B cell (primary cell): Measurements from ENCODE around the gene SCN4B. TPM values are rescaled to one million over a fixed set of nuclear protein-coding genes. Genes with fewer than 3 reads are reported as not detected.

Experiments
- ATAC-seq: fragments of 200-7000 bp; cut with Tn5 transposase; one replicate; pipeline ENCODE4 v1.10.0; 2021; ENCODE audit warnings: low read depth, mild to moderate bottlenecking, moderate number of reproducible peaks, moderate library complexity
- CTCF ChIA-PET: fragments of 350-600 bp; sonication (Branson Sonifier 250); formaldehyde crosslinking; loops from one replicate; lab custom pipeline; 2021; ENCODE audit warnings: antibody characterized with exemption, inconsistent platforms; lab: Charles Lee
- POLR2A ChIA-PET: fragments of 350-600 bp; sonication (Branson Sonifier 250); formaldehyde crosslinking; loops from one replicate; lab custom pipeline; 2021; ENCODE audit warnings: antibody characterized with exemption; lab: Charles Lee
- DNase-seq: peaks from one replicate; pipeline ENCODE4 v3.0.0; 2013
- H2AFZ ChIP-seq: 2 replicates; pipeline ENCODE4 v1.6.1; 2012; ENCODE audit warnings: mild to moderate bottlenecking, low read depth, low read length; ENCODE audit not compliant: insufficient read depth, poor library complexity, severe bottlenecking
- H3K27ac ChIP-seq, 2 donors: 1 replicate in 1 of 2; 2 replicates in 1 of 2; pipeline ENCODE4 v1.5.1; 2012 to 2013; ENCODE audit warnings: low read length in 2 of 2, mild to moderate bottlenecking in 2 of 2, moderate library complexity in 1 of 2
- H3K27me3 ChIP-seq, 4 experiments: fragments of 200-600 bp in 1 of 4; sonication (generic) in 1 of 4; replicated peaks in 1 of 4; 1 replicate in 2 of 4; 2 replicates in 2 of 4; pipeline versions ENCODE4 v1.6.1 to v1.7.0; 2013 to 2016; ENCODE audit warnings: low read length in 3 of 4, mild to moderate bottlenecking in 2 of 4, mixed read lengths in 1 of 4, moderate library complexity in 1 of 4; ENCODE audit not compliant: insufficient read depth in 4 of 4, control insufficient read depth in 3 of 4; ENCODE audit errors: control extremely low read depth in 1 of 4
- H3K36me3 ChIP-seq, 2 experiments: replicated peaks in 1 of 2; 1 replicate in 1 of 2; 2 replicates in 1 of 2; pipeline versions ENCODE4 v1.6.1 to v1.7.1; 2013; ENCODE audit warnings: low read length in 1 of 2; ENCODE audit not compliant: insufficient read depth in 2 of 2, control insufficient read depth in 1 of 2; ENCODE audit errors: control extremely low read depth in 1 of 2, extremely low read depth in 1 of 2
- H3K4me1 ChIP-seq, 2 donors: fragments of 200-600 bp in 1 of 2; sonication (generic) in 1 of 2; 1 replicate in 1 of 2; 2 replicates in 1 of 2; pipeline versions ENCODE4 v1.5.1 to v1.6.1; 2013 to 2017; ENCODE audit warnings: low read length in 2 of 2; ENCODE audit not compliant: control insufficient read depth in 2 of 2, insufficient read depth in 2 of 2
- H3K4me2 ChIP-seq: replicated peaks from 2 replicates; pipeline ENCODE3; 2012; ENCODE audit warnings: mild to moderate bottlenecking, low read depth, low read length; ENCODE audit not compliant: poor library complexity, severe bottlenecking
- H3K4me3 ChIP-seq, 5 experiments: fragments of 200-600 bp in 1 of 5; sonication (generic) in 1 of 5; 1 replicate in 3 of 5; 2 replicates in 2 of 5; pipeline versions ENCODE4 v1.5.1 to v1.7.0; 2011 to 2016; ENCODE audit warnings: low read length in 4 of 5, mild to moderate bottlenecking in 4 of 5, low read depth in 2 of 5, control low read depth in 1 of 5, moderate library complexity in 1 of 5; ENCODE audit not compliant: insufficient read depth in 1 of 5; ENCODE audit errors: control extremely low read depth in 1 of 5, extremely low read depth in 1 of 5
- H3K79me2 ChIP-seq: fragments of 200-600 bp; sonication (generic); one replicate; pipeline ENCODE4 v1.6.0; 2016; ENCODE audit warnings: low read length; ENCODE audit not compliant: control insufficient read depth, insufficient read depth
- H3K9ac ChIP-seq: fragments of 200-600 bp; sonication (generic); 2 replicates; pipeline ENCODE4 v1.6.1; 2017; ENCODE audit warnings: mild to moderate bottlenecking, low read length, moderate library complexity
- H3K9me3 ChIP-seq, 3 donors: one replicate each; pipeline versions ENCODE4 v1.6.1 to v1.7.1; 2013; ENCODE audit warnings: low read length in 2 of 3; ENCODE audit not compliant: control insufficient read depth in 2 of 3, insufficient read depth in 1 of 3; ENCODE audit errors: control extremely low read depth in 1 of 3
- H4K20me1 ChIP-seq: 2 replicates; pipeline ENCODE4 v1.6.0; 2012; ENCODE audit warnings: mild to moderate bottlenecking, low read length; ENCODE audit not compliant: insufficient read depth, control insufficient read depth, poor library complexity, severe bottlenecking
- H3K27ac Mint-ChIP-seq: one replicate; pipeline ENCODE4 v1.8.0; 2021; ENCODE audit warnings: mixed read lengths
- H3K27me3 Mint-ChIP-seq: one replicate; pipeline ENCODE4 v1.8.0; 2021; ENCODE audit warnings: mixed read lengths
- H3K4me1 Mint-ChIP-seq: one replicate; pipeline ENCODE4 v1.8.0; 2021; ENCODE audit warnings: mixed read lengths
- H3K4me3 Mint-ChIP-seq: one replicate; pipeline ENCODE4 v1.8.0; 2021; ENCODE audit warnings: mixed read lengths
- H3K9me3 Mint-ChIP-seq: one replicate; pipeline ENCODE4 v1.8.0; 2022; ENCODE audit warnings: mixed read lengths; ENCODE audit not compliant: insufficient read depth
- CTCF ChIP-seq: fragments of 200-600 bp; IDR thresholded peaks from one replicate; pipeline ENCODE4 v1.8.0; 2022; ENCODE audit warnings: antibody characterized with exemption, mild to moderate bottlenecking
- EZH2 ChIP-seq: IDR thresholded peaks from 2 replicates; pipeline ENCODE4 v1.6.1; 2012; ENCODE audit warnings: borderline replicate concordance, low read depth, mild to moderate bottlenecking, moderate library complexity, low read length; ENCODE audit not compliant: insufficient read depth, poor library complexity, severe bottlenecking
- WGBS: methylation state at CpG from one replicate; pipeline ENCODE4 v1.1.5; 2013; ENCODE audit warnings: missing lambda C conversion rate; ENCODE audit not compliant: insufficient coverage; 5-methylcytosine and 5-hydroxymethylcytosine counted together
- intact Hi-C: fragments of 100-400 bp; cut with micrococcal nuclease; formaldehyde crosslinking; loops from one replicate; pipeline ENCODE4 v1.10.0; 2022
- polyA plus RNA-seq: library from polyadenylated mRNA; depleted of rRNA; stranded (reverse); fragments of >200 nt; gene quantifications from 2 replicates; pipeline ENCODE4 v1.2.3, GENCODE V29; 2012
- total RNA-seq, 2 donors: library from RNA; stranded (reverse); fragments of 120-200 nt in 1 of 2; gene quantifications; 1 replicate in 1 of 2; 2 replicates in 1 of 2; pipeline versions ENCODE4 v1.2.3 to v1.2.4, GENCODE V29; 2013 to 2022

The SCN4B gene
- total and polyA plus RNA-seq, 2 donors (not counting 1 experiment from before 2014, with no cell fraction given) = not detected

- Histone ChIP-seq H3K79me2 (no peaks in the 10 kb centered on the region), H3K36me3 (no peaks in the 10 kb centered on the region), H3K9me3 (no peaks in the 10 kb centered on the region), H4K20me1 (no peaks in the 10 kb centered on the region), H3K9ac (no peak overlapping the region), H2AFZ (no peak overlapping the region), H3K4me3 (no peak overlapping the region), H3K4me2 (no peak overlapping the region), H3K27me3 (peaks cover 0 to 3% (median 0%) of the 10 kb centered on the region in 4 experiments), H3K4me1 (peaks cover 6 to 12% of the 10 kb centered on the region in 2 donors), H3K27ac (no peak overlapping the region)
- H3K9me3 Mint-ChIP-seq = no peaks in the 10 kb centered on the region
- TF ChIP-seq EZH2 (no peak), CTCF (no peak)
- no peak overlapping the region for H3K27ac Mint-ChIP-seq
- ChIA-PET CTCF (no interaction called here), POLR2A (no interaction called here)
- WGBS = no CpG with 5 or more reads among the region's 1 CpG
- peaks cover 6% of the 10 kb centered on the region for H3K27me3 Mint-ChIP-seq
- H3K4me1 Mint-ChIP-seq = peaks cover 9% of the 10 kb centered on the region
- DNase-seq (no peak), ATAC-seq (no peak)
- intact Hi-C loops = no loop called here
- H3K4me3 Mint-ChIP-seq = no peak overlapping the region
Measured at GRCh38 chr11:118120793-118121192, 31.8 kb downstream of the SCN4B start.

GRCh38 chr11:118117790-118118601 is 34.6 kb downstream of the SCN4B start:
- H3K27ac ChIP-seq = no peak overlapping the region
- DNase-seq = no peak
- CTCF ChIA-PET = interaction anchor here (1.0 kb wide), 1 partner anchor 171 kb away, joined by 3 read pairs; no protein-coding TSS in a partner anchor

More at GRCh38 chr11:118117790-118118601, 34.6 kb downstream of the SCN4B start:
- POLR2A ChIA-PET = no interaction called here
- peak overlapping the region; percentile 8 for H2AFZ ChIP-seq
- H3K9ac ChIP-seq = peak overlapping the region; percentile 54
- H3K79me2 ChIP-seq = no peaks in the 10 kb centered on the region
- no peaks in the 10 kb centered on the region for H4K20me1 ChIP-seq
- no peaks in the 10 kb centered on the region for H3K9me3 Mint-ChIP-seq
- peak overlapping the region in 1 of 5 experiments; percentile 6 for H3K4me3 ChIP-seq
- H3K4me2 ChIP-seq = peak overlapping the region; percentile 36
- peaks cover 6 to 12% of the 10 kb centered on the region in 2 donors for H3K4me1 ChIP-seq
- peaks cover 9% of the 10 kb centered on the region for H3K4me1 Mint-ChIP-seq
- H3K36me3 ChIP-seq = no peaks in the 10 kb centered on the region
- TF ChIP-seq CTCF (no peak), EZH2 (no peak)
- H3K27me3 Mint-ChIP-seq = peaks cover 14% of the 10 kb centered on the region
- peaks cover 0 to 3% (median 1%) of the 10 kb centered on the region in 4 experiments for H3K27me3 ChIP-seq
- no peak for ATAC-seq
- H3K4me3 Mint-ChIP-seq = no peak overlapping the region
- H3K9me3 ChIP-seq = no peaks in the 10 kb centered on the region
- peak overlapping the region; percentile 28 for H3K27ac Mint-ChIP-seq
- intact Hi-C loops = no loop called here
- WGBS = 16% methylated on average over 6 of the region's 9 CpGs
